GM19238 (cell line): Measurements from ENCODE around the gene PUS3.
A peak's percentile ranks its signal among the peaks of the same experiment; 100 is the strongest.
"Not testable (repeated sequence)": the region's sequence is repeated elsewhere in the genome, so short reads cannot be mapped to it uniquely, and the experiment has no call there.

ENCODE experiments used
- DNase-seq: peaks from one replicate; pipeline ENCODE4 v3.0.0; 2011; ENCODE audit warnings: low spot score; ENCODE audit not compliant: insufficient read length

Gene PUS3

GRCh38 chr11:125921042-125921441 is 18.0 kb upstream of the PUS3 start:
- no peak for DNase-seq

- no peak for DNase-seq
Measured at GRCh38 chr11:125918140-125918840, 15.3 kb upstream of the PUS3 start.

GRCh38 chr11:125916683-125917347 is 13.8 kb upstream of the PUS3 start:
- no peak for DNase-seq

GRCh38 chr11:125914601-125915000 is 11.6 kb upstream of the PUS3 start:
- not testable (repeated sequence) for DNase-seq

GRCh38 chr11:125910226-125910849 is 7.3 kb upstream of the PUS3 start:
- DNase-seq = no peak

GRCh38 chr11:125904678-125905077 is 1.7 kb upstream of the PUS3 start:
- DNase-seq = no peak

GRCh38 chr11:125903711-125904659 is 979 bp upstream of the PUS3 start, which contains the start of gene DDX25:
TSS of gene DDX25 (plus strand) at chr11:125904508. CDS start at chr11:125904518, 10 bp downstream.
- no peak for DNase-seq

GRCh38 chr11:125902277-125902926 is 604 bp downstream of the PUS3 start:
- DNase-seq = no peak

GRCh38 chr11:125901872-125902271 is 1.1 kb downstream of the PUS3 start:
- DNase-seq = no peak

GRCh38 chr11:125892994-125893393 is 10.0 kb downstream of the PUS3 start:
- no peak for DNase-seq

- no peak for DNase-seq
Measured at GRCh38 chr11:125892071-125892470, 10.9 kb downstream of the PUS3 start.

- DNase-seq = no peak
Measured at GRCh38 chr11:125890447-125891100, 12.4 kb downstream of the PUS3 start.

GRCh38 chr11:125887373-125888324 is 15.4 kb downstream of the PUS3 start, which contains the start of gene HYLS1:
TSS of gene HYLS1 (plus strand) at chr11:125887668. CDS start at chr11:125899369, 11,701 bp downstream.
- DNase-seq = peak; percentile 76

- peak; percentile 17 for DNase-seq
Measured at GRCh38 chr11:125886997-125887372, 16.0 kb downstream of the PUS3 start.

GRCh38 chr11:125883375-125883774 is 19.6 kb downstream of the PUS3 start:
- DNase-seq = no peak

- no peak for DNase-seq
Measured at GRCh38 chr11:125881291-125881690, 21.7 kb downstream of the PUS3 start.

- DNase-seq = no peak
Measured at GRCh38 chr11:125874556-125875124, 28.4 kb downstream of the PUS3 start.

GRCh38 chr11:125873881-125874555 is 29.0 kb downstream of the PUS3 start:
- DNase-seq = no peak
